Epithelial cell of proximal tubule (primary cell): ENCODE data around the gene THOP1. TPM values are rescaled to one million over a fixed set of nuclear protein-coding genes. Genes with fewer than 3 reads are reported as not detected.

ENCODE experiments used
- DNase-seq: peaks from one replicate; pipeline ENCODE4 v3.0.0-alpha.2; 2011; ENCODE audit warnings: low read depth
- H3K4me3 ChIP-seq: 2 replicates; pipeline ENCODE4 v1.5.1; 2011; ENCODE audit warnings: low read depth, mild to moderate bottlenecking, low read length
- total RNA-seq: library from RNA; depleted of rRNA; stranded (reverse); fragments of >200 nt; gene quantifications from 2 replicates; pipeline ENCODE4 v1.2.3, GENCODE V29; 2015
- TF ChIP-seq, protein P1 (sequence below): conservative IDR thresholded peaks from 2 replicates; pipeline ENCODE4 v1.5.1; 2012; ENCODE audit warnings: low read depth, mild to moderate bottlenecking, low read length

The THOP1 gene
- total RNA-seq, 1 donor from 2014 or later: 148 TPM

DNA sequence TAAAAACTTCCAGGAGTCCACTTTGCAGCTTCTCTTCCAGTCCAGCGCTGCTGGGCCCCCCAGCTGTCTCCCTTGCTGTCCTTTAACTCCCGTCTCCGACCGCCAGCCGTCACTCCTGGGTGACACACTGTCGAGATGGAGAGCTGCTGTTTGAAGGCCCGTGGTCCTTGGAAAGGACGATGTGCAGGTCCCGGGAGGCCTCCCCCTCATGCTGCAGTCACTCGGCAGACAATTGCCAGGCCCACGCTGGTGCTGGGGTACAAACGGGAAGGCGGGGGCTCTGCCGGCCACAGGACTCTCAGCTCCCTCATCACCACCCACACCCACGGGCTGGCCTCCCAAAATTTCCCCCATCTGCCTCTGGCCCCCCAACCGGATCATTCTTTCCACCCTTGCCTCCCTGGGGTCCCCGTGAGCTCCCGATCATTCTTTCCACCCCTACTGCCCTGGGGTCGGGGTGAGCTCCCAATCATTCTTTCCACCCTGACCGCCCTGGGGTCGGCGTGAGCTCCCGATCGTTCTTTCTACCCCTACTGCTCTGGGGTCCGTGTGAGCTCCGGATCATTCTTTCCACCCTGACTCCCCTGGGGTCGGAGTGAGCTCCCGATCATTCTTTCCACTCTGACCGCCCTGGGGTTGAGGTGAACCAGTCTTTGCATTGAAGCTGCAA is 18.3 kb downstream of the THOP1 start:
- no peak overlapping the region for H3K4me3 ChIP-seq
- TF ChIP-seq, protein P1, sequence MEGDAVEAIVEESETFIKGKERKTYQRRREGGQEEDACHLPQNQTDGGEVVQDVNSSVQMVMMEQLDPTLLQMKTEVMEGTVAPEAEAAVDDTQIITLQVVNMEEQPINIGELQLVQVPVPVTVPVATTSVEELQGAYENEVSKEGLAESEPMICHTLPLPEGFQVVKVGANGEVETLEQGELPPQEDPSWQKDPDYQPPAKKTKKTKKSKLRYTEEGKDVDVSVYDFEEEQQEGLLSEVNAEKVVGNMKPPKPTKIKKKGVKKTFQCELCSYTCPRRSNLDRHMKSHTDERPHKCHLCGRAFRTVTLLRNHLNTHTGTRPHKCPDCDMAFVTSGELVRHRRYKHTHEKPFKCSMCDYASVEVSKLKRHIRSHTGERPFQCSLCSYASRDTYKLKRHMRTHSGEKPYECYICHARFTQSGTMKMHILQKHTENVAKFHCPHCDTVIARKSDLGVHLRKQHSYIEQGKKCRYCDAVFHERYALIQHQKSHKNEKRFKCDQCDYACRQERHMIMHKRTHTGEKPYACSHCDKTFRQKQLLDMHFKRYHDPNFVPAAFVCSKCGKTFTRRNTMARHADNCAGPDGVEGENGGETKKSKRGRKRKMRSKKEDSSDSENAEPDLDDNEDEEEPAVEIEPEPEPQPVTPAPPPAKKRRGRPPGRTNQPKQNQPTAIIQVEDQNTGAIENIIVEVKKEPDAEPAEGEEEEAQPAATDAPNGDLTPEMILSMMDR: no peak
- DNase-seq: no peak

DNA sequence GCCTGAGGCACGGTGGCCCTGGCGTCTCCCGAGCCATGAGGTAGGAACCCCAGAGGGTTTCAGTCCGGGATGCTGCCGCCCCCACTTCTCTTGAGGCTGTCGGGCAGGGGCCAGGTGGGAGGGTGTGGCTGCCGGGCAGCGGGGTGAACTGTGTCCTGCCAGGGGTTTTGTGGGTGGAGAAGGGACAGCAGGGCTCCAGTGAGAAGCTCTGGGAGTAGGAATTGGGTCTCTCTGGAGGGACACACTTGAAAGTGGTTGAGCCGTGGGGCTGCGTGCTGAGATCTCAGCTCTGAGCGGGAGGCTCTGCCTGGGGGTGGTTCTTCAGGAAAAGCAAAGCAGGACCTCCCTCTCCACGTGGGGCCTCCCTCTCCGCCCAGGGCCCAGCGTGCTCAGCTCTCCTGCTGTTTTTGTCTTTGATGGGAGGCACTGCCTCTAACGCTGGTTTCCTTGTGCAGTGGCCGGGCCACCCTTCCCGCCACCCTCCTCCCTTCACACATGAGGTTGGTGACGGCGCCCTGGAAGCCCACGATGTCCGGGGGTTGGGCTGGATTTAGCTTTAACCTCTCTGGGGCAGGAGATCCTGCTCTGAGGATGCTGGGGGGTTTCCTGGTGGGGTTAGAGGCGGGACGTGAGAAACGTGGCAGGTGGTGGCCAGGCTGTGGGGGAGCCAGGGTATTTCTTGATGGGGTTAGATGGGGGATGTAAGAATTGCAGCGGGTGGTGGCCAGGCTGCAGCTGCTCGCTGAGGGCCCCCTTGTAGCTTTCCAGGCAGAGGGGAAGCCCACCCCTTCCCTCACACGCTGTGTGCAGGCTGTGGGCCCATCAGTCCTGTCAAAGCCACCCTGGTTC is 19.1 kb downstream of the THOP1 start:
- no peak for DNase-seq
- no peak overlapping the region for H3K4me3 ChIP-seq
- TF ChIP-seq, protein P1: no peak

DNA sequence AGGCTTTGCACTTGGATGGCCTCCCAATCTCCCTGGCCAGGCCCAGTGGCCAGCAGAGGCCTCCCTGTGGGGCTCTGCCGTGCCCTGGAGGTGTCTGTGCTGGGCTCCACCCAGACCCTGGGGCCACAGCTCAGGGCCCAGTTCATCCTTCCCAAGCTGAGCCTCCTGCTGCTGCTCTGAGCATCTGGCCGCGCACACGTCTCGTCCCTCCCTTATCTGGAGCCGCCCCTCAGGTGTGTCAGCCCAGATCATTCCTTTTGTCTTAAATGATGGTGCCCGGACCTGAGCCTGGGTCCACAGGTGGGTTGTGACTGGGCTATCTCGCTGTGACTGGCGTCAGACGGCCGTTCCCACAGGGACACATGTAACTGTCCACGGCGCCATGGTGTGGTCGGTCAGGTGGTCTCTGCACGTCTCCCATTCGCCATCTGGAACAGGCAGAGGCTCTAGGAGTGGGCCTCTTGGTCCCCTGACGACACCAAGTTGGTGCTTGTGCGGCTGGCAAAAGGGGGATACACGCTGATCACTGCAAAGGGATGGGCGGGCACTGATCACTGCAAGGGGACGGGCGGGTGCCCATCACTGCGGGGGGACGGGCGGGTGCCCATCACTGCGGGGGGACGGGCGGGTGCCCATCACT is 20.1 kb downstream of the THOP1 start:
- H3K4me3 ChIP-seq: no peak overlapping the region
- DNase-seq: no peak
- TF ChIP-seq, protein P1: no peak

DNA sequence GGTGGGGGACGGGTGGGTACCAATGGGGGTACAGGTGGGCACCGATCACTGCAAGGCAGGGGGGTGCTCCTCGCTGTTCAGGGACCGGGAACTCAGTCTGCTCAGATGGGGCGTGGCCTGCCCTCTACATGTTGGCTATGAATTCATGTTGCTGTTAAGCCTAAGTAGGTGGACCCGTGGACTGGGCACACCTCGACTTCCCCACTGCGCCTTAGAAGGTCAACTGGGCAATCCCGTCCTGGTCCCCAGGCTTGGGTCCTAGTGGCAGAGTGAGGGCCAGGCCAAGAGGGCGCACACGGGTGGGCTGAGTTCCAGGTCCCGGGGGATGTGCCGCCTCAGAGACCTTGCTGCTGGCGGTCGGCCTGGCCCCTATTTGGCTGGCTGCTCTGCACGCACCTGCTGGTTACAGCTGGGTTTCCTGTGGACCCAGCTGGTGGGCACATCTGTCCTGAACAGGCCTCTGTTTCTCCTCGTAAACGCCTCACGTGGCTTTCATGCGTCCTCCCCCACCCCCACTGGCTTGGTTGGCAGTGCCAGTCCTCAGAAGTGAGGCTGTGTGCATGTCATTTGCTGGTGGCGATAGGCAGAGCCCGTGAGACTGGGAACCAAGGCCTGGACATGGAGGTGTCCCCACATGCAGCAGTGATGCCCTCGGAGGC is 20.8 kb downstream of the THOP1 start:
- H3K4me3 ChIP-seq: no peak overlapping the region
- TF ChIP-seq, protein P1: no peak
- DNase-seq: no peak

DNA sequence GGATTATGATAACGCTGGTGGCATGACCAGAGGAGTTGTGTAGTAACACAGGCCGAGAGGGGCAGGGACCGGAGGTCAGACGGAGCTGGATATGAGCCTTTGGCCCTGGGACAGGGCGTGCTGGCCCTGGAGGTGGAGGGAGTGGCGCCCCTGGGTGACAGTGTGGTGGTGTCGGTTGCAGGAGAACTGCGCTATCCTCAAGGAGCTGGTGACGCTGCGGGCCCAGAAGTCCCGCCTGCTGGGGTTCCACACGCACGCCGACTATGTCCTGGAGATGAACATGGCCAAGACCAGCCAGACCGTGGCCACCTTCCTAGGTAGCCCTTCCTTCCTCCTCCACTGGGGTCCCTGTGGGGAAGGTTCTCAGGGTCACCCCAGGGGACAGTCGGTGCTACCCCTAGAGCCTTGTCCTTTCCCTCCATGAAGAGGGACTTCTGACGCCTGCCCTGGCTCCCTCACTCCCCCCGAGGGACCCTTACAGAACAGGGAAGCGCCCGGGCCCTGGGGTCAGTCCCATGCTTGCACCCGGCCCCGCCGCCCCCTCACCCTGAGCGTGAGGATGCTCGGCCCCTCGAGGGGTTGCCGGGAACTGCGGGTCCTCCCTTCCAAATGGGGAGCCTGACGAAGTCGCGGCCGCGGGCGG is 21.6 kb downstream of the THOP1 start:
- H3K4me3 ChIP-seq: no peak overlapping the region
- TF ChIP-seq, protein P1: no peak

DNA sequence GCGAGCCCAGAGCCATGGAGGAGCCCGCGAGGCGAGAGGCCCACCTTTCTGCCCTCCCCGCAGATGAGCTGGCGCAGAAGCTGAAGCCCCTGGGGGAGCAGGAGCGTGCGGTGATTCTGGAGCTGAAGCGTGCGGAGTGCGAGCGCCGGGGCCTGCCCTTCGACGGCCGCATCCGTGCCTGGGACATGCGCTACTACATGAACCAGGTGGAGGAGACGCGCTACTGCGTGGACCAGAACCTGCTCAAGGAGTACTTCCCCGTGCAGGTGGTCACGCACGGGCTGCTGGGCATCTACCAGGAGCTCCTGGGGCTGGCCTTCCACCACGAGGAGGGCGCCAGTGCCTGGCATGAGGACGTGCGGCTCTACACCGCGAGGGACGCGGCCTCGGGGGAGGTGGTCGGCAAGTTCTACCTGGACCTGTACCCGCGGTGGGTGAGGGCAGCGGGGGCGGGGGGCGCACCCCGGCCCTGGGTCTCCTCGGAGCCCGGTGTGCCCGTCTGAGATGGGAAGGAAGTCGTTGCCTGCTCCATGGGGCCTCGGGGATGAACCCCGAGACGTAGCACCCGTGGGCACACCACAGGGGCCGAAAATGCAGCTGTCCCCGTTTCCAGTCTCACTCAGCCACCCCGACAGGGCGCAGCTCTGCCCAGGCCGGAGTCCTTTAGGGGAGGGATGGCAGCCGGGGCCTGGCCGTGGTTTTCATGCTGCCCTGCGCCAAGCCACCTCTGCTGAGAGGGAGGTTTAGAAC is 22.3 kb downstream of the THOP1 start:
- H3K4me3 ChIP-seq: no peak overlapping the region
- DNase-seq: no peak
- TF ChIP-seq, protein P1: no peak

More for the DNA sequence above, 21.6 kb downstream of the THOP1 start:
- no peak for DNase-seq
